CD8-positive, alpha-beta memory T cell (primary cell): ENCODE results near the gene MLH3. TPM values are rescaled to one million over a fixed set of nuclear protein-coding genes. Genes with fewer than 3 reads are reported as not detected.

Source experiments
- CTCF ChIA-PET: fragments of 350-600 bp; sonication (Branson Sonifier 250); formaldehyde crosslinking; loops from one replicate; lab custom pipeline; 2021; ENCODE audit warnings: antibody characterized with exemption; lab: Charles Lee
- POLR2A ChIA-PET: fragments of 350-600 bp; sonication (Branson Sonifier 250); formaldehyde crosslinking; loops from one replicate; lab custom pipeline; 2021; ENCODE audit warnings: antibody characterized with exemption; lab: Charles Lee
- DNase-seq, 5 donors: peaks; one replicate each; pipeline versions ENCODE4 v3.0.0 to v3.0.0-alpha.2; 2020 to 2022; ENCODE audit warnings: mixed read lengths in 1 of 5
- H3K27ac ChIP-seq: one replicate; pipeline ENCODE4 v1.7.0; 2013; ENCODE audit warnings: low read depth, mild to moderate bottlenecking, low read length, moderate library complexity
- H3K27me3 ChIP-seq: 2 replicates; pipeline ENCODE4 v1.7.0; 2013; ENCODE audit warnings: low read length, mild to moderate bottlenecking; ENCODE audit not compliant: insufficient read depth, poor library complexity, severe bottlenecking
- H3K36me3 ChIP-seq: 2 replicates; pipeline ENCODE4 v1.7.0; 2013; ENCODE audit warnings: mild to moderate bottlenecking, low read length, moderate library complexity; ENCODE audit not compliant: insufficient read depth
- H3K4me1 ChIP-seq: 2 replicates; pipeline ENCODE4 v1.7.0; 2013; ENCODE audit warnings: mild to moderate bottlenecking, low read length, moderate library complexity; ENCODE audit not compliant: insufficient read depth
- H3K4me3 ChIP-seq: 2 replicates; pipeline ENCODE4 v1.7.0; 2013; ENCODE audit warnings: mild to moderate bottlenecking, low read length
- H3K9me3 ChIP-seq: 2 replicates; pipeline ENCODE4 v1.7.0; 2013; ENCODE audit warnings: mild to moderate bottlenecking, low read length
- H3K27ac Mint-ChIP-seq, 8 donors: one replicate each; pipeline ENCODE4 v1.8.0; 2020 to 2021; ENCODE audit warnings: mixed read lengths in 8 of 8, mild to moderate bottlenecking in 6 of 8, inconsistent platforms in 3 of 8, moderate library complexity in 3 of 8
- H3K27me3 Mint-ChIP-seq, 2 donors: one replicate each; pipeline ENCODE4 v1.8.0; 2020 to 2021; ENCODE audit warnings: mixed read lengths in 2 of 2, mild to moderate bottlenecking in 1 of 2, moderate library complexity in 1 of 2
- H3K36me3 Mint-ChIP-seq, 3 donors: one replicate each; pipeline ENCODE4 v1.8.0; 2020 to 2021; ENCODE audit warnings: mixed read lengths in 3 of 3, inconsistent platforms in 1 of 3, mild to moderate bottlenecking in 1 of 3
- H3K4me1 Mint-ChIP-seq, 3 donors: one replicate each; pipeline ENCODE4 v1.8.0; 2020 to 2021; ENCODE audit warnings: mixed read lengths in 3 of 3, inconsistent platforms in 1 of 3, mild to moderate bottlenecking in 1 of 3
- H3K4me3 Mint-ChIP-seq, 7 donors: one replicate each; pipeline ENCODE4 v1.8.0; 2020 to 2021; ENCODE audit warnings: mixed read lengths in 7 of 7, mild to moderate bottlenecking in 6 of 7, moderate library complexity in 4 of 7, inconsistent platforms in 2 of 7
- H3K9me3 Mint-ChIP-seq, 5 donors: one replicate each; pipeline ENCODE4 v1.8.0; 2020 to 2022; ENCODE audit warnings: mixed read lengths in 5 of 5, mild to moderate bottlenecking in 3 of 5, moderate library complexity in 2 of 5, inconsistent platforms in 1 of 5
- polyA plus RNA-seq: library from polyadenylated mRNA; unstranded; fragments of 300-500 nt; fragmentation: Illumina TruSeq; gene quantifications from one replicate; pipeline ENCODE4 v1.2.3, GENCODE V29; 2021
- total RNA-seq, 2 experiments: library from RNA; stranded (reverse); gene quantifications; one replicate each; pipeline ENCODE4 v1.2.3, GENCODE V29; 2021

Gene MLH3
- total and polyA plus RNA-seq, 3 experiments from 2014 or later = 10.4 to 16.7 (median 16.2) TPM

- Histone ChIP-seq H3K4me3 (no peak overlapping the region), H3K9me3 (no peaks in the 10 kb centered on the region), H3K36me3 (no peaks in the 10 kb centered on the region), H3K27ac (no peak overlapping the region), H3K27me3 (no peaks in the 10 kb centered on the region), H3K4me1 (no peaks in the 10 kb centered on the region)
- H3K4me3 Mint-ChIP-seq = no peak overlapping the region
- ChIA-PET CTCF (no interaction called here), POLR2A (no interaction called here)
- peaks cover 0 to 4% (median 0%) of the 10 kb centered on the region in 3 donors for H3K4me1 Mint-ChIP-seq
- no peaks in the 10 kb centered on the region for H3K36me3 Mint-ChIP-seq
- DNase-seq = no peak
- H3K27ac Mint-ChIP-seq = no peak overlapping the region
- H3K27me3 Mint-ChIP-seq = peaks cover 0 to 5% of the 10 kb centered on the region in 2 donors
- H3K9me3 Mint-ChIP-seq = no peaks in the 10 kb centered on the region
These were observed 76.8 kb downstream of the MLH3 start for GRCh38 chr14:74974364-74975058.

- Histone ChIP-seq H3K9me3 (no peaks in the 10 kb centered on the region), H3K4me3 (no peak overlapping the region), H3K27ac (no peak overlapping the region), H3K36me3 (no peaks in the 10 kb centered on the region), H3K27me3 (no peaks in the 10 kb centered on the region), H3K4me1 (no peaks in the 10 kb centered on the region)
- Mint-ChIP-seq H3K9me3 (no peaks in the 10 kb centered on the region), H3K4me3 (no peak overlapping the region), H3K27me3 (peaks cover 0 to 5% of the 10 kb centered on the region in 2 donors), H3K4me1 (peaks cover 0 to 4% (median 0%) of the 10 kb centered on the region in 3 donors), H3K36me3 (no peaks in the 10 kb centered on the region), H3K27ac (peak overlapping the region in 1 of 8 donors; percentile 58)
- ChIA-PET CTCF (interaction anchor here (0.8 kb wide), 1 partner anchor 28 kb away, joined by 3 read pairs; no protein-coding TSS in a partner anchor), POLR2A (no interaction called here)
- DNase-seq = no peak
These were observed 77.3 kb downstream of the MLH3 start for GRCh38 chr14:74973905-74974363.

GRCh38 chr14:74973003-74973653 lies 78.1 kb downstream of the MLH3 start:
- CTCF ChIA-PET = interaction anchor here (0.8 kb wide), 1 partner anchor 29 kb away, joined by 3 read pairs; no protein-coding TSS in a partner anchor
- Mint-ChIP-seq H3K27ac (no peak overlapping the region), H3K4me3 (no peak overlapping the region), H3K9me3 (no peaks in the 10 kb centered on the region), H3K27me3 (peaks cover 0 to 3% of the 10 kb centered on the region in 2 donors), H3K4me1 (peaks cover 0 to 4% (median 0%) of the 10 kb centered on the region in 3 donors), H3K36me3 (no peaks in the 10 kb centered on the region)
- DNase-seq = peak in 1 of 5 donors; percentile 16
- H3K27ac ChIP-seq = no peak overlapping the region
- POLR2A ChIA-PET = no interaction called here
- H3K36me3 ChIP-seq = no peaks in the 10 kb centered on the region
- no peaks in the 10 kb centered on the region for H3K4me1 ChIP-seq
- no peaks in the 10 kb centered on the region for H3K27me3 ChIP-seq
- no peak overlapping the region for H3K4me3 ChIP-seq
- no peaks in the 10 kb centered on the region for H3K9me3 ChIP-seq

- Mint-ChIP-seq H3K27ac (peak overlapping the region in 1 of 8 donors; percentile 32), H3K27me3 (peaks cover 4 to 6% of the 10 kb centered on the region in 2 donors), H3K36me3 (no peaks in the 10 kb centered on the region), H3K4me3 (no peak overlapping the region), H3K9me3 (no peaks in the 10 kb centered on the region), H3K4me1 (peaks cover 0 to 4% (median 0%) of the 10 kb centered on the region in 3 donors)
- Histone ChIP-seq H3K4me1 (no peaks in the 10 kb centered on the region), H3K27ac (no peak overlapping the region), H3K9me3 (no peaks in the 10 kb centered on the region), H3K36me3 (no peaks in the 10 kb centered on the region), H3K27me3 (no peaks in the 10 kb centered on the region), H3K4me3 (no peak overlapping the region)
- DNase-seq = no peak
- CTCF ChIA-PET = interaction anchor here (0.6 to 1.6 kb wide), 3 partner anchors 9 to 329 kb away, joined by 3 read pairs; no protein-coding TSS in a partner anchor
- POLR2A ChIA-PET = no interaction called here
These were observed 82.5 kb downstream of the MLH3 start for GRCh38 chr14:74968811-74969210.

GRCh38 chr14:74965486-74966153 lies 85.6 kb downstream of the MLH3 start:
- Histone ChIP-seq H3K4me3 (no peak overlapping the region), H3K4me1 (no peaks in the 10 kb centered on the region), H3K9me3 (no peaks in the 10 kb centered on the region), H3K36me3 (no peaks in the 10 kb centered on the region), H3K27ac (no peak overlapping the region), H3K27me3 (no peaks in the 10 kb centered on the region)
- H3K27me3 Mint-ChIP-seq = peaks cover 5 to 16% of the 10 kb centered on the region in 2 donors
- H3K4me1 Mint-ChIP-seq = no peaks in the 10 kb centered on the region
- no peak for DNase-seq
- no peaks in the 10 kb centered on the region for H3K36me3 Mint-ChIP-seq
- POLR2A ChIA-PET = no interaction called here
- CTCF ChIA-PET = no interaction called here
- H3K27ac Mint-ChIP-seq = peak overlapping the region in 1 of 8 donors; percentile 66
- H3K4me3 Mint-ChIP-seq = no peak overlapping the region
- no peaks in the 10 kb centered on the region for H3K9me3 Mint-ChIP-seq

GRCh38 chr14:74964787-74965485 lies 86.3 kb downstream of the MLH3 start:
- H3K36me3 Mint-ChIP-seq = no peaks in the 10 kb centered on the region
- Histone ChIP-seq H3K9me3 (no peaks in the 10 kb centered on the region), H3K27ac (no peak overlapping the region), H3K4me3 (no peak overlapping the region), H3K4me1 (no peaks in the 10 kb centered on the region), H3K36me3 (no peaks in the 10 kb centered on the region), H3K27me3 (no peaks in the 10 kb centered on the region)
- no peak overlapping the region for H3K27ac Mint-ChIP-seq
- peaks cover 8 to 16% of the 10 kb centered on the region in 2 donors for H3K27me3 Mint-ChIP-seq
- POLR2A ChIA-PET = no interaction called here
- CTCF ChIA-PET = no interaction called here
- no peaks in the 10 kb centered on the region for H3K4me1 Mint-ChIP-seq
- no peak overlapping the region for H3K4me3 Mint-ChIP-seq
- H3K9me3 Mint-ChIP-seq = no peaks in the 10 kb centered on the region
- no peak for DNase-seq
